ENCODE results near the gene OLFM1. TPM values are rescaled to one million over a fixed set of nuclear protein-coding genes. Genes with fewer than 3 reads are reported as not detected.
"Not testable (repeated sequence)": the region's sequence is repeated elsewhere in the genome, so short reads cannot be mapped to it uniquely, and the experiment has no call there.

Gene OLFM1
- total and polyA plus RNA-seq, 2 of the 4 experiments (the other 2 are of a cell fraction): 0.36 to 0.38 TPM

DNA sequence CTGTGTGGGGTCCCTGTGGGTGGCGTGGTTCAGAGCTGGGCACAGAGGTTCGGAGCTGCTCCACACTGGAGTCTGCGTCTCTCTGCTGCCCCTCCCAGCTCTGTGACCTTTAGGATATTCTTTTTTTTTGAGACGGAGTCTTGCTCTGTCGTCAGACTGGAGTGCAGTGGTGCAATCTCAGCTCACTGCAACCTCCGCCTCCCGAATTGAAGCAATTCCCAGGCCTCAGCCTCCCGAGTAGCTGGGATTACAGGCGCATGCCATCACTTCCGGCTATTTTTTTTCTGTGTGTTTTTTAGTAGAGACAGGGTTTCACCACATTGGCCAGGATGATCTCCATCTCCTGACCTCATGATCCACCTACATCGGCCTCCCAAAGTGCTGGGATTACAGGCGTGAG lies 24.1 kb downstream of the OLFM1 start:
- DNase-seq; H4K91ac ChIP-seq (ENCODE audit: insufficient read depth, low read depth, low read length); H4K8ac ChIP-seq (ENCODE audit: low read depth in 2 of 2, low read length in 2 of 2); H2AK5ac ChIP-seq (ENCODE audit: low read depth, low read length); H3K4me1 ChIP-seq (ENCODE audit: control insufficient read depth, insufficient read depth, low read length); H3K79me1 ChIP-seq (ENCODE audit: low read depth in 1 of 2, low read length in 2 of 2); H4K5ac ChIP-seq (ENCODE audit: low read depth, low read length); H4K20me1 ChIP-seq (ENCODE audit: insufficient read depth, low read length); H3K4me3 ChIP-seq (ENCODE audit: insufficient read depth, low read depth, low read length); H3K9ac ChIP-seq (ENCODE audit: low read depth, low read length); H2AK9ac ChIP-seq (replicated peaks; ENCODE audit: low read depth, low read length, poor library complexity); H3K56ac ChIP-seq (ENCODE audit: extremely low read depth, insufficient read depth, low read length); H3K9me1 ChIP-seq (ENCODE audit: insufficient read depth, low read length); H2BK20ac ChIP-seq (ENCODE audit: low read depth, low read length); H3K4ac ChIP-seq (ENCODE audit: low read depth, low read length); H2AFZ ChIP-seq (replicated peaks; ENCODE audit: low read length, poor library complexity); H2BK15ac ChIP-seq (ENCODE audit: low read depth, low read length); H3K4me2 ChIP-seq (ENCODE audit: low read depth, low read length); H3K27ac ChIP-seq (ENCODE audit: insufficient read depth, low read length); in situ Hi-C loops (cut with MboI; ENCODE audit: low sequenced_read_pairs); H3K23ac ChIP-seq (ENCODE audit: low read depth, low read length); dilution Hi-C loops (cut with HindIII; ENCODE audit: low sequenced_read_pairs, unreplicated experiment); H3K27me3 ChIP-seq (ENCODE audit: control insufficient read depth, insufficient read depth, low read length); intact Hi-C loops (cut with micrococcal nuclease); H3K36me3 ChIP-seq (ENCODE audit: control insufficient read depth, insufficient read depth, low read length); ATAC-seq (ENCODE audit: low read depth); POLR2A ChIA-PET (ENCODE audit: unreplicated experiment); H3K18ac ChIP-seq (ENCODE audit: low read depth, low read length); BruUV-seq (replicated peaks); H2BK5ac ChIP-seq (ENCODE audit: low read depth, low read length, poor library complexity, severe bottlenecking); H2BK120ac ChIP-seq (ENCODE audit: low read depth, low read length); H3K14ac ChIP-seq (replicated peaks; ENCODE audit: low read depth, low read length); CTCF ChIA-PET: not testable (repeated sequence)
- peaks cover 24% of the 10 kb centered on the region for H3K9me3 ChIP-seq (ENCODE audit: control insufficient read depth, insufficient read depth, low read length)
- WGBS, 2 experiments (ENCODE audit: extremely low coverage in 2 of 2, insufficient read length in 1 of 2): 52% methylated on average over 5 of the region's 12 CpGs; no CpG with 5 or more reads in 1 of the 2 experiments

All from IMR-90 (cell line).